ENCODE results near the gene MED27. TPM values are rescaled to one million over a fixed set of nuclear protein-coding genes. Genes with fewer than 3 reads are reported as not detected.

The MED27 gene
- total RNA-seq, 1 donor from 2014 or later = 34.5 TPM

- Histone ChIP-seq H3K27me3 (ENCODE audit: control insufficient read depth, insufficient read depth, low read length) (peaks cover 26% of the 10 kb centered on the region), H3K36me3 (ENCODE audit: control insufficient read depth, insufficient read depth, low read length) (no peaks in the 10 kb centered on the region), H3K4me3 (ENCODE audit: low read depth, low read length) (no peak overlapping the region)
- TF ChIP-seq CTCF (IDR thresholded peaks at IDR 0.05; ENCODE audit: insufficient read depth, low read length, poor library complexity, severe bottlenecking) = no peak
- no peak for DNase-seq (ENCODE audit: low read depth)
Observed at GRCh38 chr9:131826966-131827525, 252.6 kb downstream of the MED27 start.

GRCh38 chr9:131826053-131826452 is 253.6 kb downstream of the MED27 start:
- H3K4me3 ChIP-seq (ENCODE audit: low read depth, low read length) = no peak overlapping the region
- H3K27me3 ChIP-seq (ENCODE audit: control insufficient read depth, insufficient read depth, low read length) = peaks cover 29% of the 10 kb centered on the region
- TF ChIP-seq CTCF (IDR thresholded peaks at IDR 0.05; ENCODE audit: insufficient read depth, low read length, poor library complexity, severe bottlenecking) = no peak
- DNase-seq (ENCODE audit: low read depth) = no peak
- H3K36me3 ChIP-seq (ENCODE audit: control insufficient read depth, insufficient read depth, low read length) = no peaks in the 10 kb centered on the region

- peaks cover 31% of the 10 kb centered on the region for H3K27me3 ChIP-seq (ENCODE audit: control insufficient read depth, insufficient read depth, low read length)
- TF ChIP-seq CTCF (IDR thresholded peaks at IDR 0.05; ENCODE audit: insufficient read depth, low read length, poor library complexity, severe bottlenecking) = no peak
- no peak for DNase-seq (ENCODE audit: low read depth)
- no peaks in the 10 kb centered on the region for H3K36me3 ChIP-seq (ENCODE audit: control insufficient read depth, insufficient read depth, low read length)
- no peak overlapping the region for H3K4me3 ChIP-seq (ENCODE audit: low read depth, low read length)
Observed at GRCh38 chr9:131824953-131825495, 254.6 kb downstream of the MED27 start.

GRCh38 chr9:131824155-131824594 is 255.5 kb downstream of the MED27 start:
- Histone ChIP-seq H3K4me3 (ENCODE audit: low read depth, low read length) (no peak overlapping the region), H3K27me3 (ENCODE audit: control insufficient read depth, insufficient read depth, low read length) (peaks cover 31% of the 10 kb centered on the region)
- no peak for TF ChIP-seq CTCF (IDR thresholded peaks at IDR 0.05; ENCODE audit: insufficient read depth, low read length, poor library complexity, severe bottlenecking)

GRCh38 chr9:131823701-131824146 is 255.9 kb downstream of the MED27 start:
- H3K27me3 ChIP-seq (ENCODE audit: control insufficient read depth, insufficient read depth, low read length) = peaks cover 31% of the 10 kb centered on the region
- no peak overlapping the region for H3K4me3 ChIP-seq (ENCODE audit: low read depth, low read length)
- TF ChIP-seq CTCF (IDR thresholded peaks at IDR 0.05; ENCODE audit: insufficient read depth, low read length, poor library complexity, severe bottlenecking) = no peak

More at GRCh38 chr9:131824155-131824594, 255.5 kb downstream of the MED27 start:
- no peaks in the 10 kb centered on the region for H3K36me3 ChIP-seq (ENCODE audit: control insufficient read depth, insufficient read depth, low read length)
- DNase-seq (ENCODE audit: low read depth) = no peak

GRCh38 chr9:131818089-131818488 is 261.6 kb downstream of the MED27 start:
- peaks cover 27% of the 10 kb centered on the region for H3K27me3 ChIP-seq (ENCODE audit: control insufficient read depth, insufficient read depth, low read length)
- DNase-seq (ENCODE audit: low read depth) = no peak
- H3K36me3 ChIP-seq (ENCODE audit: control insufficient read depth, insufficient read depth, low read length) = no peaks in the 10 kb centered on the region
- no peak overlapping the region for H3K4me3 ChIP-seq (ENCODE audit: low read depth, low read length)
- no peak for TF ChIP-seq CTCF (IDR thresholded peaks at IDR 0.05; ENCODE audit: insufficient read depth, low read length, poor library complexity, severe bottlenecking)

More at GRCh38 chr9:131823701-131824146, 255.9 kb downstream of the MED27 start:
- H3K36me3 ChIP-seq (ENCODE audit: control insufficient read depth, insufficient read depth, low read length) = no peaks in the 10 kb centered on the region
- DNase-seq (ENCODE audit: low read depth) = no peak

All from kidney epithelial cell (primary cell).